ENCODE results near the gene RNF175.

RNF175 gene

DNA sequence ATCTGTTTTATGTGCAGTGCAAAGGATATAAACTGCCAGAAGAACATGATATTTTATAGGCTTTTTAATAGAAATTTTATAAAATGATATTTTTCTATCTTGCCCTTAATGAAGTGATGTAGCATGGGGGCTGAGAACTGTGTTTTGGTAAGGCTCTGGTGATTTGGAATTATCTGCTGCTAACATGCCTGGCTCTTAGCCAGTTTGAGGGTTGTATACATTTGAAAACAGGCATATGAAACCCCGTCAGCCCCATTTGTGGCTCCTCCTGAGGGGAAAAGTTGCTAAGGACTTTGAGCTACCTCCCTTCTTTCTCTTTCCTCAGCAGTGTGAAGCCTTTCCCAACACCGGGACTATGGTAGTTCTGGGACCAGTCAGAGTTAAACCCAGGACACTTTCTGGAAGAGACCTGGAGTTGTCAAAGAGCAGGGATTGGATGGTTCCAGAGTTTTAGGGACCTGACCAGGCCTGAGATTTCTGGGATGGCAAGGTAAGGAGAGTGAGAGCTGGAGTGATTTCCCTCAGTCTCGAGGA is 24.4 kb upstream of the RNF175 start:
- no peak for DNase-seq

DNA sequence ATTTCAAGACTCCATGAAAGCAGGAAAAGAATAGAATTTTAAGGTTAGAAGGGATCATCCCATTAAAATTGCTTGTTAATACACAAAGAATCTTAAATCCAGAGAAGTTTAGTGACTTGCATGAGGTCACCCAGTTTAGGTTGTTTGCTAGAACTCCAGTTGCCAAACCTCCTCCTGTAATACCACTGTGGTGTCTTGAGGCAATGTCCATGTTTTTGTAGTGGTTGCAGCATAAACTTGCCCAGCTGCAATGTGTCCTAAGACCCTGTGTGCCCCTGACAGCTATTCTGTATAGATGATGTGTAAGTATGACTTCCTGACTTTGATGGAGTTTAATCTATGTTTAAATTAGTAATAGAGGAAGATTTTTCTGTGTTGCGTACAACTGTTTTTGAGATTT is 22.8 kb upstream of the RNF175 start:
- DNase-seq: no peak

DNA sequence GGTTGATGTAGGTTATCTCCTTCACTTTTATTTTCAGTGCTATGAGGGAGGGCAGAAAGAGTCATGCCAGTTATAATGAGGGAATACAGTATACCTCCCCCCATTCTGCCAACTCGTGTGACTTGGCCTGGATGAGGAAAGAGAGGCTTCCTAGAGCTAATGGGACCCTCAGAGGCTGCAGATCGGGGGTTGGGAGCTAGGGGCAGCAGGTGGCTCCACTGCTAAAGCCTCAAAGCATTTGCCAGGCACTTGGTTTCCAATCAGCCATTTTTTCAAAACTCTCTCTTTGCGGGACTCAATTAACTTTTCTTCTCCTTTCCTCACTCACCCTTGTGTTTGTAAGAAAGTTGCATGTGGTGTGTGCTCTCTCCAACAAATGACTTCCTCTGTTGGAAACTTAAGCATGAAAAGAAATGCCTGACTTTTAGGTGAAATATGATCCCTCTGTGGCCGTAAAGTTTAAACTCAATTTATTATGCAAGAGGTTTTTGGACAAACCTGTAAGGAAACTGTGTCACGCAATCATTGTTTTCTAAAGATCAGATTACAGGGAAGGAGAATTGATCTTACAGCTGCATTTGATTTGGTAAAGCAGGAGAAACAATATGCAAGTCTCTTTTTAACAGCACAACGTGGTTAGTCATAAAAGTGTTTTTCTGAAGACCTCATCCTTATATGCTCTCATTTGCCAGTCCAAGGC is 22.0 kb upstream of the RNF175 start:
- no peak for DNase-seq

DNA sequence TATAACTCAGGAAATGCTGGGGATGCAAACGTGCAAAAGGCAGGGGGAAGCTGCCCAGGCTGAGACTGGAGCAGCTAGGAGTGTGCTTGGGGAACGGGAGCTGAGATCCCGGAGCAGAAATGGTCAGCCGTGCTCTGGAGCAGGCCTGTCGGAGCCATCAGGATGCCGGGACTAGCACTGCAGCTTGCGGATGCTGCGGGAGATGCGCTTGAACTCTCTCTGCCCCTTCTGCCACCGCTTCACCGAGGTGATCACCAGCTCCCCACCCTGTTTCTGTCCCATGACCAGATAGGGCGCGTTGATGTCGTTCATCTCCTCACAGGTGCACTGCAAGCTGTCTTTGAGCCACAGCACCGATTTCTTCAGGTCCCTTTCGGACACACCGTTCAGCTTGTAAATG is 21.5 kb upstream of the RNF175 start:
- DNase-seq: no peak

DNA sequence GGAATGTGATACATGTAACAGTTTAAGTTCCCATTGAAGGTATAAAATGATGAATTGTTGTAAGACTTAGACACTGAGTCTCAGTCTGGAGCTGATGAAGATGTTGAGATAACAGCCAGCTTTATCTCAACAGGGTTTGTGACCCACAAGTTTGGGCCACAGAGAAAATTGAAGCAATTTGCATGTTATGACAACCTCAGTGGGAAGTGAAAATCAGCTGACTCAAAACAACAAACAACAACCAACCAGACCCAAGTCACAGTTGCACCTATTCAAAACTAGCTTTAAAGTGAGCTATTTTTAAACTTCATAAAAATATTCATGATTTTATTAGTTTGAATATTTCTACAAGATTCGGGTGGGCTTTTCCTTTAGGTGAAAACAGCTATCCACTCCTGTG is 21.1 kb upstream of the RNF175 start:
- DNase-seq: no peak

DNA sequence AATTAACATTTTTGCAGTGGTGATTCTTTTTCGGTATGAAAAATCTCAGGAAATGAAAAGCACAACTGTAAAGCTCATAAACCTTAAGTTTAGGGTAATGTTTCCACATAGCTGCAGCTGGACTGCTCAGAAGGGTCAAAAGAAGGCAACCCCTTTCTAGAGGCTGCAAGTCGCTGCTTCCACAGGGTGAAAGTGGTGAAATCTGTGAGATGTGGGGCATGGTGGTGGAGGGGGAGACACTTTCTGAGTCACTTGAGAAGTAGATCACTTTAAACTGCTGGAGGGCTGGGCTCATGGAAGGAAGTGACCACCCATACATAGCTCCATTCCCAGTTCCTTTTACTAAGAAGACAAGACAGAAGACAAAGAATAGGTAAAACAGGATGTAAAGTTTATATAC is 20.4 kb upstream of the RNF175 start:
- no peak for DNase-seq

DNA sequence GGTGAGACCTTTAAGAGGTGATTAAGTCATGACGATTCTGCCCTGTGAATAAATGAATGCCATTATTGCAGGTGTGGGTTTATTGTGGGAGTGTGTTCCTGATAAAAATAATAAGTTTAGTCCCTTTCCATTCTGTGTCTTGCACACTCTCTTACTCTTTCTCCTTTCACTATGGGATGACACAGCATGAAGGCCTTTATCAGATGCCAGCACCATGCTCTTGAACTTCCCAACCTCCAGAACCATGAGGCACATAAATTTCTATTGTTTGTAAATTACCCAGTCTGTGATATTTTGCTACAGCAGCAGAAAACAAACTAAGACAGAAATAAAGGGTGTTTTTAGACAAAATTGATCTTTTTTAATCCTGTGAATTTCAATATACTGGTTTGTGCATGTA is 18.6 kb upstream of the RNF175 start:
- no peak for DNase-seq

DNA sequence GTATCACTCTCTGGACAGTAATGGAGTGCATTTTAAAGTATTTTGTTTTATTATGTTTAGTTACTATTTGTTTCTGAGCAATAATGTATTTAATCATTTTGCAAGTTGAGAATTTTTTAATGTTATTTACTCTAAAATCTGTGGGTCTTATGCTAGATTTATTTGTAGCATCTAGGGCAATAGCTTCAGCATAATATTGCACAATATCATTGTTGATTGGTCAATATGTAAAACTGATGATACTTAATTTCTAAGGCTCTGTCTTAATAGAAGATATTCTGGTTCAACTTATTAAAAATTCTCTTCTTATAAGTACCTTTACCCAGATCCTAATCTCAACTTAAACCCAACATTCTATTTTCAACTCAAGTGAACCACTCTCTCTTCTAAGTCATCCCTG is 17.6 kb upstream of the RNF175 start:
- DNase-seq: no peak

DNA sequence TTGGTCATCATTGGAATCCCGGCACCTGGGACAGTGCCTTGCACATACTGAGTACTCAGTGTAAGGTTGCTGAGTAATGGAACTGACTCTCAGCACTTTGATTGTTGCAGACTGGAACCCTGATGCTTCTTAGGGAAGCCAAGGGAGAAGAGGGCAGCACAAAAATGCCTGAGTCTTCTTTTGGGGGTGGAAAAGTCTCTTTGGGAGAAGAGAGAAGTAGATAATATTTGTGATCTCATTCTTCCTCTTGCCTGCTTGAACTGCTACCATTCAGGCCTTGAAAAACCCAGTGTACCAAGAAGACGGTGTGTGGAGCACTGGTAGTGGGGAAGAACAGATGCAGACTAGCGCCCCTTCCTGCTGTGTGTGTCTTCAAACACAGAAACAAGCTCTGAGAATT is 16.8 kb upstream of the RNF175 start:
- DNase-seq: no peak

DNA sequence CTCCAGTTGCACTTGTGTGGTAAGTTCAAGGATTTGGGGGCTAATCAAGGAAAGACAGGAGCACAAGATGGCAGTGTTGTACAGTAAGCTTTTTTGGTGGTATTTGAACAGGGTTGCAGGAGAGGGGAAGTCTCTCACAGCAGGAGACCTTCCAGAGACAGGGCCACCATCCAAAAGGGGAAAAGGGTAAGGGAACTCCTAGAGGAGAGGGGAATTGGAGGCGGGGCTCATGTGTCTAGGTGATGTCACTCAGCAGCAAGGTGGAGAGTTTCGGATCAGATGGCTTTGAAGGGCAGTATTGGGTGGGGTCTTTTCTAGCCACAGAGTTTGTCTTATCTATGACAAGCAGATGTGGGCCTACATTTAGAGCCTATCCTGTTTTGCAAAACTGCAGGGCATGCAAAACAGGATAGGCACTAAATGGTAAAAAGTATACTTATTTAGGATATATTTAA is 13.4 kb upstream of the RNF175 start:
- no peak for DNase-seq

DNA sequence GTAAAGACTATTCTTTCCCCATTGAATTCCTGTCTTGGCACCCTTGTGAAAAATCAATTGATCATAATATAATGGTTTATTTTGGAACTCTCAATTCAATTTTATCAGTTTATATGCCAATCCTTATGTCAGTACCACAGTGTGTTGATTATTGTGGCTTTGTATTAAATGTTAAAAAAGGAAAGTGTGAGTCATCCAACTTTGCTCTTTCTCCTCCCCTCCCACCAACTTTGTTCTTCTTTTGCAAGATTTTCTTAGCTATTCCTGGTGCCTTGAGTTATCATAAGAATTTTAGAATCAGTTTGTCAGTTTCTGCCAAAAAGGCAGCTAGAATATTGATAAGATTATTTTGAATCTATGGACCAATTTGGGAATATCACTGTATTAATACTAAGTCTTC is 11.2 kb upstream of the RNF175 start:
- no peak for DNase-seq

DNA sequence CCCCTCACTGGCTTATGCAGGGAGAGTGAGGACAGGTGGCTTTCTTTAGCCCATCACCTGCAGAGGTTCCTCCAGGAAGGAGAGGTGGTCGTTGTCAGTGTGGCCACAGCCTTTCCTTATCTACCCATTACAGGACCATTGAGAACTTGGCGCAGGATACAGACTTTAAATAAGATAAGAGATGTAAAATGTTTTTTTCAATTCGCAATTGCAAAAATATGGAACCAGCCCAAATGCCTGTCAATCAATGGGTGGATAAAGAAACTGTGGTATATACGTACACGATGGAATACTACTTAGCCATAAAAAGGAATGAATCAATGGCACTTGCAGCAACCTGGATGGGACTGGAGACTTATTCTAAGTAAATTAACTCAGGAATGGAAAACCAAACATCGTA is 6.9 kb upstream of the RNF175 start:
- DNase-seq: no peak

DNA sequence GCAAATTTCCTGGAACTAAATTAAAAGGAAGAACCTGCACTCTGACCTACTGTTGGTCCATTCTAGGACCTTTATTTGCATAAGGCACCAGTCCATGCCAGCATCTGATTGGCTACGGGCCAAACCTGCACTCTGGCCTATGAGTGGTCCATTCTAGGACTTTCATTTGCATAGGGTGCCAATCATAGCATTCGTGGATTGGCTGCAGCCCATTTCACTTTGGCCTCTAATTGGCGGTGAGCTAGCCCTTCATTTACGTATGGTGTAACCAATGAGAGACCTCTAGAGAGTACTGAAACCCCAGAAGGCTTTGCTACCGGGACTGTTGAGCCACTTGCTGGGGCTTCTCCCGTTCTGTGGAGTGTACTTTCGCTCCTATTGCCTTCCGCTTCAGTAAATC is 6.1 kb upstream of the RNF175 start:
- DNase-seq: no peak

DNA sequence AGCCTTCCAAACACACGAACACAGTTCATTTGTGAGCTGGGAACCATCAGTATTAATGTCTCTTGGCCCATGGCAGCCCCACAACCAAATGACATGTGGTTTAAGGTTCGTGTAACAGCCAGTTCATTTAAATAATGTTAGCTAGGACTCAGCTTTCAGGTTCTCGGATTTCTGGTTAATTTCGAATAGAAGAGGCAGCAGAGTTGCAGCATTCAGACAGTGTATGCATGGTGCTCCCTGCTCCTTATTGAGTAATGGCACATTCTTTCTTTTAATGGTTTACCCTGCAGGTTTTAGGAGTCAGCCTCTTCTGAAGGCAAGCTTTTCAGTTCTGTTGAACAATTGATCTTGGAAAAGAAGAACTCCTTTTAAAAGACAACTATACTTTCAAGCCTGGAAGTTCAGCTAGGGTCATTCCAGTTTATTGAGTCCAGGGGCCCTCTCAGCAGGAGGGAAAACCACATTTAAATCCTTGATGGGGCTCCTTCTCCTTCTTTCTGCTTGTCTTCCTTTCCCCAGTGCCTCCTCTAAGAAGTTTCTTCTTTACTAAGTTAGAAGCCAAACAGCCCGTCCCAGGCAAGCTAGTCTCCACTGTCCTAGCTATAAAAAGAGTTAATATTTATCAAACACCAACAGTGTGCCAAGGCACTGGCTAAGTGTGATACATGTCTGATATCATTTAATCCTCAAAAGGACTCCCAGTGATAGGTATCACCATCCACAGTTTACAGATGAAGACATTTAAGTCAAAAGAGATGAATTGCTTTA is 5.0 kb upstream of the RNF175 start:
- DNase-seq: no peak

DNA sequence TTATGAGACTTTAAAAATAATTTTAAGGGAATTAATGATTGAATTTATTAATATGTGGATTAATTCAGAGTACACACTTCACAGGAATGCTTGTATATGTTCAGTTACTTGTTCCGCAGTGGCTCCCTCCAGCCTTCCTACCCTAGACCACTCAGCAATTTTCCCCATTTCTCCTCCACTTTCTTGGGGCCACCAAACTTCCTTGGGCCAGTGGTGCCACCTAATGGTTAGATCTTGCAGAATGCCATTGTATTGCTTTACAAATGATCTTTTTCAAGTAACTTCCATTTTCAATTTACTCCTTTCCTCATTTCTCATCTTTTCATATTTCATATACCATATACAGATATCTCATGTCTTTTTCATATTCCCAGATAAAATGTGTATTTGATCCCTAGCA is 3.6 kb upstream of the RNF175 start:
- DNase-seq: no peak

DNA sequence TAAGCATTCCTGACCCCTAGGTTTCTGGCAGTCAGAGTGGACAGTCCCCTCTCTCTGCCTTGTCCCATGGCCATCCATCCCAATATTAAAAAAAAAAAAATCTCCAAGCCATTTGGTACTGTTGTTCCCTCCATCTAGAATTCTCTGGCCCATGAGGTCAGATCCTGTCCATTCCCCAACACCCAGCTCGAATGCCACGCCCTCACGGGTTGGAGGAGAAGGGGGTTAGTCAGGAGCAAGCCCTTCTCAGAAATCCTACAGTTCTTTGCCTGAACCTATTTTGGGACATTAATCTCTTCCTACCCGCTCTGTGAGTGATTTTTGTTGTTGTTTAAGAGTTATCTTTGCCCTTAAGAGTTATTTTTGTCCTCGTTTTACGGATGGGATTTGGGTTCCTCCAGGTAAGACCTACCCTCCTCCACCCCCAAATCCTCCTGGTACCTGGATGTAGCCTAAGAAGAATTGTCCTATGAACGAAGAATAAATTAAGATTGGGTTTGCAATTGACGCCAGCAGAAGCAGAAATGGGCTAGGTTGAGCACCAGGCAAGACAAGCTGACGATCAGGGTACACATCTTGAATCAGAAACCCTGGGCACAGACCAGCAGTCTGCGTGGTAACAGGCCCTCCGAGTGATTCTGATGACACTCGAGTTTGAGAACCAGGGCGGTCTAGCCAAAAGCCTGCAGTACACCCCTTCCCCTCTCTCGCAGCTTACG is 977 bp downstream of the RNF175 start:
- DNase-seq: no peak

DNA sequence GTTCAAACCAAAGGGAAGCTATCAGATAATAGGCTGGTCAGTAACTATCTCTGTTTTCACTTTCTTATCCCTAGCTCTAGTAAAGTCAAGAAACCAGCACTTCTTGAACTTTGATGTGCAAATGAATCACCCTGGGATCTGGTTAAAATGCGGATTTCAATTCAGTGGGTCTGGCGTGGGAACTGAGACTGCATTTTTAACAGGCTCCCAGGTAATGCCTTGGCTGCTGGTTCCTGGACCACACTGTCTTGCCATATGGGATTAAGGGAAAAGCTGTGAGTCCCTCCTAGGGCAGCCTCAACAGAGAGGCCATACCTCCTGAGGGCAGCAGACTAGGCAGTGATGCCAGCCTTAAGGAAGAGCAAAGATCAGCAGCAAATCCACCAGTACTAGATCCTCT is 1.7 kb downstream of the RNF175 start:
- no peak for DNase-seq

DNA sequence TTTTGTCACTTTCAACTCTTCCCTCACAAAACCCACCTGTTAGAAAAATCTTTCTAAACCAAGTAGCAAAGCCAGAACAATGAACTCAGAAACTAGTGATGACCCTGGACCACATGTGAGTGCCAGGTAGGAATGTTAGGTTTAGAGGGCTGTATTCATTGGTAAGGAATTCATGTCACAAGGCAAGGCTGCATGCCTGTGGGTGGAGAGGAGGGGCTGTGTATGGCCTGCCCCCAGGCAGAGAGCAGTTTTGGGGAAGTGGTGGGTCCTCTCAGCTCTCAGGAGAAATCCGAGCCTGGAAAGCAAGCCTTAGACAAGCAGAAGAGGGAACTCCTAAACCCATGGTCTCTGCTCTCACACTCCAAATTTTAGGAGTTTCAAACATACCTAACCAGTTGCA is 2.4 kb downstream of the RNF175 start:
- no peak for DNase-seq

DNA sequence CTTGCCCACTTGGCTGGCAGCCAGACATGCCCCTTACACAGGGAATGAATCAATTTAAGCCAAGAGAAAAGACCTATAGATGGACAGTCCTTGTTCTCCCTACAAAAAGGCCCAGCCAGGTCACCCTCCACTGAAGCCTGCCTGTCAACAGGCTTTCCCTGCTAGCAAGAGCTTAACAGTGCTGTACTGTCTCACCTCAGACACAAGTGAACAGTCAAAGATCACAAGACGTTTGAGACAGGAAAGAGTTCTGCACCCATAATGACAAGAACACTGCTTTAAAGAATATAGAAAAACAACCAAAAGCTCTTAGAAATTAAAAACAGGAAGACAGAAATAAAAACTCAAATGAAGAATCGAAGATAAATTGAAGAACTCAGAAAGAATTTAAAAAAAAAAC is 4.6 kb downstream of the RNF175 start:
- DNase-seq: no peak

DNA sequence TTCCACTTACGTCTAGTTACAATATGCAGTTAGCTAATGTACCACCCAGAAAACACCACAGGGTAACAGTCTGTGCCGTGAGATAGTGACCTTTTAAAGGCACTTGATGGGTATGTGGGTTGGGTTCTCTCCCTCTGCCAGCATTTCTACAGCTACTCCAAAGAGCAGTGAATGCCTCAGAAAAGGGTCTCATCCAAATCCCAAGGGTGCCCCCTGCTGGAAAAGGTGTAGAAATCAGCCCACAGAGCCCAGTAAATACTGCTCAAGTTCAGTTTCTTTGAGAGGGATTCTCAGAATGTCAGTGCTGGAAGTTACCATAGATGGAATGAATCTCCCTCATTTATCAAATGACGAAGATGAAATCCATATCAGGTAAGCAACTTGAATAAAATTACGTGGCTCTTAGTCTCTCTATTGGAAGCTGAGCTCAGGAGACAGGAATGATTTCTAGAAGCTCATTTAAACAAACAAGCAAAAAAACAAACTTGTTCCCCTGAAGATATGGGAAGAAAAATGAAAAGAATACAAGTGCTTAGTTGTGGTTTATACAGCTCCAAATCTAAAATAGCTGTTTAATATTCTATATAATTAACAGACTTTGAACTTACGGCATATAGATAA is 9.5 kb downstream of the RNF175 start:
- DNase-seq: peak; percentile 2

DNA sequence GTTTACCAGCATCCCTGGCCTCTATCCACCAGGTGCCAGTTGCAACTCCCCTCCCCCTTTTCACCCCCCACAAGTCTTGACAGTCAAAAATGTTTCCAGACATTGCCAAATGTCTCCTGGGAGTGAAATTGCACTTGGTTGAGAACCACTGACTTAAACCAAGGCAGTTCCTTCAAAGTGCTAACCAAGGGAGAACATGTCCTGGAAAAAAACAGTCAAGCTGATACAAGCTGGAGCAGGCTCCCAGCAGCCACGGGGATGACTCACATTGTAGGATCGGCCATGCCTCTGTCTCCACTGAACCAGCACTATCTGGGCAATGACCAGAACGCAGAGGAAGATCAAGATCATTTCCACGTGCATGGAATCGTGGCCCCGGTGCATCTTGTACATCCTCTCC is 11.4 kb downstream of the RNF175 start:
- no peak for DNase-seq

DNA sequence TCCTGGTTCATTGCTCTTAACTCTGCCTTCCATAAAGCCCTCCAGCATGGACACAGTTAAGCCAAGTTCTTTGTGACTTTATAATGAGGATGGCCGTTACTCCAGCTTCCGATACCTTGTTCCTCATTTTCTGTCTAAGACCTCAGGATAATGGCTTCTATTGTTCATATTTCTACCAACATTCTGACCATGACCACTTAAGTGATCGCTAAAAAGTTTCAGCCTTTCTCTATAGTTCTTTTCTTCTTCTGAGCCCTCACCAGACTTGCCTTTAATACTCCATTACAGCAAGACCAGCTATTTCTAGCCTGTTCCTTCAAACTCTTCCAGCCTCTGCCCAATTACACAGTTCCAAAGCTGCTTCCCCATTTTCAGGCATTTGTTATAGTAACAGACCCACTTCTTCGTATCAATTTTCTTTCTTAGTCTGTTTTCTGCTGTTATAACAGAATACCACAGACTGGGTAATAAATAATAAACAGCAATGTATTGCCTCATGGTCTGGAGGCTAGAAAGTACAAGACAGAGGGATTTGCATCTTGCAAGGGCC is 12.3 kb downstream of the RNF175 start:
- DNase-seq: no peak

DNA sequence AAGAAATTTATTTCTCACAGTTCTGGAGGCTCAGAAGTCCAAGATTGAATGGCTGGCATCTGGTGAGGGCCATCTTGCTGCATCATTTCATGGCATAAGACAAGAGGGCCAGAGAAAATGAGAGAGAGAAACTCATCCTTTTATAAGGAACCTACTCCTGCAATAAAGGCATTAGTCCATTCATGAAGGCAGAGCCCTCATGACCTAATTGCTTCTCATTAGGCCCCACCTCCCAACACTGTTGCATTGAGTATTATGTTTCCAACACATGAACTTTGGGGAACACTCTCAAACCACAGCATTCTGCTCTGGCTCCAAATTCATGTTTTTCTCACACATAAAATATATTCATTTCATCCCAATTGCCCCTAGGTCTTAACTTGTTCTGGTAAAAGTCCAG is 14.2 kb downstream of the RNF175 start:
- no peak for DNase-seq
